Ovary (tissue), 3 donors: ENCODE data around the gene RPL31.

ENCODE experiments used
- CTCF ChIP-seq, 3 donors: fragments of 450-650 bp in 2 of 3; fragments of 200-600 bp in 1 of 3; IDR thresholded peaks; one replicate each; pipeline versions ENCODE4 v1.5.1 to v1.8.0; 2016 to 2022; ENCODE audit warnings: antibody characterized with exemption in 3 of 3, mild to moderate bottlenecking in 1 of 3
- POLR2A ChIP-seq: fragments of 450-650 bp; IDR thresholded peaks from one replicate; pipeline ENCODE4 v1.6.1; 2017; ENCODE audit warnings: antibody characterized with exemption, mild to moderate bottlenecking, moderate library complexity
- donor health status: DM: no; HTN: no; CAD: no.

GRCh38 chr2:101026253-101026701 is 24.2 kb downstream of the RPL31 start:
- no peak for TF ChIP-seq CTCF (IDR thresholded peaks at IDR 0.05)
- TF ChIP-seq POLR2A, result no peak
